ENCODE results near the gene CASP9. TPM values are rescaled to one million over a fixed set of nuclear protein-coding genes. Genes with fewer than 3 reads are reported as not detected.
"Not testable (repeated sequence)": the region's sequence is repeated elsewhere in the genome, so short reads cannot be mapped to it uniquely, and the experiment has no call there.

The CASP9 gene
- total and polyA plus RNA-seq, 2 of the 13 experiments (the other 11 are each of a cell fraction or from before 2014, with no cell fraction given) = 8.5 to 11.5 TPM

DNA sequence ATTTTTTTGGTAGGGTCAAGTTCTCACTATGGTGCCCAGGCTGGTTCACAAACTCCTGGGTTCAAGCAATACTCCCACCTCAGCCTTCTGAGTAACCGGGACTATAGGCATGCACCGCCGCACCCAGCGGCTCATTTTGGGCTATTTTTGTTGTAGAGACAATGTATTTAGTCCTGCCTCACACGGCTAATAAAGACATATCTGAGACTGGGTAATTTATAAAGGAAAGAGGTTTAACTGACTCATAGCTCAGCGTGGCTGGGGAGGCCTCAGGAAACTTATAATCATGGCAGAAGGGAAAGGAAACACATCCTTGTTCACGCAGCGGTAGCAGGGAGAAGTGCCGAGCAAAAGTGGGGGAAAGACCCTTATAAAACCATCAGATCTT, 63.3 kb downstream of the CASP9 start (continued):
- TF ChIP-seq, protein P1, sequence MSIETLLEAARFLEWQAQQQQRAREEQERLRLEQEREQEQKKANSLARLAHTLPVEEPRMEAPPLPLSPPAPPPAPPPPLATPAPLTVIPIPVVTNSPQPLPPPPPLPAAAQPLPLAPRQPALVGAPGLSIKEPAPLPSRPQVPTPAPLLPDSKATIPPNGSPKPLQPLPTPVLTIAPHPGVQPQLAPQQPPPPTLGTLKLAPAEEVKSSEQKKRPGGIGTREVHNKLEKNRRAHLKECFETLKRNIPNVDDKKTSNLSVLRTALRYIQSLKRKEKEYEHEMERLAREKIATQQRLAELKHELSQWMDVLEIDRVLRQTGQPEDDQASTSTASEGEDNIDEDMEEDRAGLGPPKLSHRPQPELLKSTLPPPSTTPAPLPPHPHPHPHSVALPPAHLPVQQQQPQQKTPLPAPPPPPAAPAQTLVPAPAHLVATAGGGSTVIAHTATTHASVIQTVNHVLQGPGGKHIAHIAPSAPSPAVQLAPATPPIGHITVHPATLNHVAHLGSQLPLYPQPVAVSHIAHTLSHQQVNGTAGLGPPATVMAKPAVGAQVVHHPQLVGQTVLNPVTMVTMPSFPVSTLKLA (IDR thresholded peaks at IDR 0.05) = no peak
- TF ChIP-seq ZBTB20 (CRISPR knock-in tag; IDR thresholded peaks at IDR 0.05; ENCODE audit: borderline replicate concordance, low read depth) = no peak
- TF ChIP-seq FOXO1 (CRISPR knock-in tag; IDR thresholded peaks at IDR 0.05) = no peak
- TF ChIP-seq ZNF263 (CRISPR knock-in tag; IDR thresholded peaks at IDR 0.05) = no peak

DNA sequence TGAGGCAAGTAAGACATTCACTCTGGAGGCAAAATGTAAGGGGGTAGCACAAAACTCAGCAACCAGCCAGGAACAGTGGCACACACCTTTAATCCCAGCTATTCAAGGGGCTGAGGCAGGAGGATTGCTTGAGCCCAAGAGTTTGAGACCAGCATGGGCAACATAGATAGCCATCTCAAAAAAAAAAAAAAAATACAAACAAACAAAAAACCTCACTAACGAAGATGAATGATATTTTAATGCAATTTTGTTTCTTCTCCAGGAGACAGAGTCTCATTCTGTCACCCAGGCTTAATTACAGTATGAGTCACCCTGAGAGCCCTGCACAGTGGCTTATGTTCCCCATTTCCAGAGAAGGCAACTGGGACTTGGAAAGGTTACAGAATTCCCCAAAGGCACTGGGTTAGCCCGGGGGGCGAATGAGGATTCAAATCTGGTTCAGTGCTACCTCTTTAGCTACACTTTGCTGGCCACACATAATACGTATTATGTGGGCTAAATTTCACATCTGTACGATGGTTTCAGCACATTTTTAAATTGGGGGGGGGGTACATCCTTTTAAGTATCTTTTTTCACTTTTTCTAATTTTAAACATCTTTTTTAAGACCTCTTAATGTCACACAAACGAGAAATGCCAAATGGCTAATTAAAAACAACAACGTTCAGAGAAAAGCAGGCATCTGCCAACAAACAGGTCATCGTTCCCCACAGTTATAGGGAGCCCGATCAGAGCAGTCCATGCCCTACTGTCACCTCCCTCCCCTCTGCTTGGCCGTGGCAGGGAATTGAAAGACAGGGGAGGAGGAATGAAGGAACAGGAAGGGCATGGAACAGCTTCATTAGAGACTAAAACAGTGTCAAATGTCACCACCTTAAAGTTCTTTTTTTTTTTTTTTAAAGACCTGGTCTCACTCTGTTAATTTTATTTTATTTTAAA, 64.0 kb downstream of the CASP9 start:
- H3K4me3 ChIP-seq (replicated peaks in 1 of 3; ENCODE audit: insufficient read depth in 1 of 3, low read depth in 2 of 3, low read length in 3 of 3) = no peak overlapping the region
- CTCF ChIA-PET (ENCODE audit: low intra/inter-chr PET ratio, low total read pairs) = no interaction called here
- peaks cover 20% of the 10 kb centered on the region for H3K4me1 ChIP-seq (ENCODE audit: insufficient read depth, low read length)
- FAIRE-seq (no peak), DNase-seq (ENCODE audit: low spot score) (no peak), ATAC-seq (no peak)
- no peak overlapping the region for H3K4me2 ChIP-seq (ENCODE audit: low read depth, low read length)
- H3K27me3 ChIP-seq (ENCODE audit: control insufficient read depth in 1 of 2, insufficient read depth in 2 of 2, low read length in 2 of 2) = peaks cover 0 to 1% of the 10 kb centered on the region in 2 experiments; a peak in 2 of 5 replicates
- POLR2A ChIA-PET = no interaction called here
- H4K20me1 ChIP-seq (ENCODE audit: insufficient read depth, low read length) = no peaks in the 10 kb centered on the region
- no peak overlapping the region for H3K27ac ChIP-seq (ENCODE audit: extremely low read length, insufficient read depth, low read length)
- BruUV-seq (replicated peaks) = no TSS peak
- no peak overlapping the region for H2AFZ ChIP-seq (ENCODE audit: low read length)
- intact Hi-C loops (cut with micrococcal nuclease; ENCODE audit: unreplicated experiment) (no loop called here), in situ Hi-C loops (cut with HindIII; ENCODE audit: extremely low pct_ligation_motif_present, low pct_unique_long_range_greater_than_20kb) (no loop called here)
- no peaks in the 10 kb centered on the region for H3K79me2 ChIP-seq (ENCODE audit: insufficient read depth, low read length)
- whole genome bisulfite sequencing (ENCODE audit: low lambda C conversion rate) = 29% methylated on average over 10 of the region's 10 CpGs
- TF ChIP-seq SRSF4 (IDR thresholded peaks at IDR 0.05; ENCODE audit: low read depth, low read length, poor library complexity, severe bottlenecking) (no peak), REPIN1 (CRISPR knock-in tag; IDR thresholded peaks at IDR 0.05; ENCODE audit: borderline replicate concordance, low read depth) (no peak), SMARCC2 (IDR thresholded peaks at IDR 0.05) (no peak), NFIC (IDR thresholded peaks at IDR 0.05; ENCODE audit: low read length) (no peak), ZNF746 (CRISPR knock-in tag; IDR thresholded peaks at IDR 0.05) (no peak), ZBTB3 (CRISPR knock-in tag; IDR thresholded peaks at IDR 0.05; ENCODE audit: borderline replicate concordance, low read depth) (no peak), PAX8 (CRISPR knock-in tag; IDR thresholded peaks at IDR 0.05; ENCODE audit: borderline replicate concordance) (no peak), GATA4 (IDR thresholded peaks at IDR 0.05; ENCODE audit: borderline replicate concordance, low read depth) (no peak)
- TF ChIP-seq, protein P2, sequence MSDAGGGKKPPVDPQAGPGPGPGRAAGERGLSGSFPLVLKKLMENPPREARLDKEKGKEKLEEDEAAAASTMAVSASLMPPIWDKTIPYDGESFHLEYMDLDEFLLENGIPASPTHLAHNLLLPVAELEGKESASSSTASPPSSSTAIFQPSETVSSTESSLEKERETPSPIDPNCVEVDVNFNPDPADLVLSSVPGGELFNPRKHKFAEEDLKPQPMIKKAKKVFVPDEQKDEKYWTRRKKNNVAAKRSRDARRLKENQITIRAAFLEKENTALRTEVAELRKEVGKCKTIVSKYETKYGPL (CRISPR knock-in tag; IDR thresholded peaks at IDR 0.05) = no peak
- TF ChIP-seq, protein P3, sequence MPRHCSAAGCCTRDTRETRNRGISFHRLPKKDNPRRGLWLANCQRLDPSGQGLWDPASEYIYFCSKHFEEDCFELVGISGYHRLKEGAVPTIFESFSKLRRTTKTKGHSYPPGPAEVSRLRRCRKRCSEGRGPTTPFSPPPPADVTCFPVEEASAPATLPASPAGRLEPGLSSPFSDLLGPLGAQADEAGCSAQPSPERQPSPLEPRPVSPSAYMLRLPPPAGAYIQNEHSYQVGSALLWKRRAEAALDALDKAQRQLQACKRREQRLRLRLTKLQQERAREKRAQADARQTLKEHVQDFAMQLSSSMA (CRISPR knock-in tag; IDR thresholded peaks at IDR 0.05) = no peak
- no peaks in the 10 kb centered on the region for H3K9me3 ChIP-seq (ENCODE audit: low read length)
- no peak overlapping the region for H3K9ac ChIP-seq (ENCODE audit: insufficient read depth, low read depth, low read length)
- H3K36me3 ChIP-seq (replicated peaks in 1 of 2; ENCODE audit: control insufficient read depth in 1 of 2, insufficient read depth in 2 of 2, low read length in 2 of 2) = no peaks in the 10 kb centered on the region

DNA sequence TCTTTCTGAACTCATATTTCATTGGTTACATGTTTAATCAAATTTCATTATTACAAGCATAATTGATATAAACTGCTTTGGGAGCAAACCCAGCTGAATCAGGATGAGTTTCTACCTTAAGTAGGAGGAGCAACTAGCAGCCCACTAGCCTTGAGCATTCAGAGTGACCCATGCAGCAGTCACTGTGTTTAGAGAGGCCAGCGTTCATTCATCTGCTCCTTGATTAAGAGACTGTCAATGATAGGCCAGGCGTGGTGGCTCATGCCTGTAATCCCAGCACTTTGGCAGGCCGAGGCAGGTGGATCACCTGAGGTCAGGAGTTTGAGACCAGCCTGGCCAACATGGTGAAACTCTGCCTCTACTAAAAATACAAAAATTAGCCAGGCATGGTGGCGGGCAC, 65.6 kb downstream of the CASP9 start:
- FAIRE-seq; POLR2A ChIA-PET; H3K27me3 ChIP-seq (ENCODE audit: control insufficient read depth in 1 of 2, insufficient read depth in 2 of 2, low read length in 2 of 2); H3K9ac ChIP-seq (ENCODE audit: insufficient read depth, low read depth, low read length); H3K27ac ChIP-seq (ENCODE audit: extremely low read length, insufficient read depth, low read length); H2AFZ ChIP-seq (ENCODE audit: low read length); H4K20me1 ChIP-seq (ENCODE audit: insufficient read depth, low read length); in situ Hi-C loops (cut with HindIII; ENCODE audit: extremely low pct_ligation_motif_present, low pct_unique_long_range_greater_than_20kb); DNase-seq (ENCODE audit: low spot score); H3K9me3 ChIP-seq (ENCODE audit: low read length); H3K79me2 ChIP-seq (ENCODE audit: insufficient read depth, low read length); H3K4me3 ChIP-seq (replicated peaks in 1 of 3; ENCODE audit: insufficient read depth in 1 of 3, low read depth in 2 of 3, low read length in 3 of 3); intact Hi-C loops (cut with micrococcal nuclease; ENCODE audit: unreplicated experiment); H3K4me2 ChIP-seq (ENCODE audit: low read depth, low read length); BruUV-seq (replicated peaks); H3K36me3 ChIP-seq (replicated peaks in 1 of 2; ENCODE audit: control insufficient read depth in 1 of 2, insufficient read depth in 2 of 2, low read length in 2 of 2); CTCF ChIA-PET (ENCODE audit: low intra/inter-chr PET ratio, low total read pairs); H3K4me1 ChIP-seq (ENCODE audit: insufficient read depth, low read length): not testable (repeated sequence)
- peak; percentile 38; the same call in 1 of the 3 replicates for ATAC-seq
- WGBS (ENCODE audit: low lambda C conversion rate) = 27% methylated on average over 4 of the region's 4 CpGs

All from HepG2 (cell line).